Mesendoderm (in vitro differentiated cells): ENCODE measurements around the gene AMMECR1.

ENCODE experiments used
- DNase-seq: peaks from one replicate; pipeline ENCODE4 v3.0.0; 2013
- H2AK5ac ChIP-seq: 2 replicates; pipeline ENCODE4 v1.6.1; 2013; ENCODE audit warnings: low read length, inconsistent platforms
- H2BK120ac ChIP-seq: 2 replicates; pipeline ENCODE4 v1.6.1; 2013; ENCODE audit warnings: low read depth, mild to moderate bottlenecking, low read length, moderate library complexity, mixed read lengths
- H2BK15ac ChIP-seq: replicated peaks from 2 replicates; pipeline ENCODE4 v1.6.1; 2013; ENCODE audit warnings: low read depth, mild to moderate bottlenecking, moderate library complexity
- H2BK5ac ChIP-seq: 2 replicates; pipeline ENCODE4 v1.6.1; 2013; ENCODE audit warnings: low read length, inconsistent platforms
- H3K18ac ChIP-seq: 2 replicates; pipeline ENCODE4 v1.6.1; 2013; ENCODE audit warnings: mild to moderate bottlenecking, low read length, mixed read lengths
- H3K23ac ChIP-seq: one replicate; pipeline ENCODE4 v1.6.1; 2013; ENCODE audit warnings: low read length
- H3K27ac ChIP-seq: 2 replicates; pipeline ENCODE4 v1.5.1; 2013; ENCODE audit warnings: low read depth, mild to moderate bottlenecking, inconsistent platforms, low read length, moderate library complexity
- H3K27me3 ChIP-seq: 2 replicates; pipeline ENCODE4 v1.6.1; 2013; ENCODE audit warnings: low read length, control low read depth, mild to moderate bottlenecking, inconsistent platforms; ENCODE audit not compliant: insufficient read depth, poor library complexity
- H3K36me3 ChIP-seq: 2 replicates; pipeline ENCODE4 v1.6.1; 2013; ENCODE audit warnings: low read length, inconsistent platforms; ENCODE audit not compliant: control insufficient read depth, insufficient read depth
- H3K4ac ChIP-seq: one replicate; pipeline ENCODE4 v1.6.1; 2013; ENCODE audit warnings: low read depth, mild to moderate bottlenecking, low read length, moderate library complexity
- H3K4me1 ChIP-seq: 2 replicates; pipeline ENCODE4 v1.6.1; 2013; ENCODE audit warnings: low read depth, low read length, inconsistent platforms; ENCODE audit not compliant: control insufficient read depth
- H3K4me2 ChIP-seq: 2 replicates; pipeline ENCODE4 v1.6.1; 2013; ENCODE audit warnings: low read length
- H3K4me3 ChIP-seq: 2 replicates; pipeline ENCODE4 v1.5.1; 2013; ENCODE audit warnings: mild to moderate bottlenecking, low read length
- H3K56ac ChIP-seq: one replicate; pipeline ENCODE4 v1.6.1; 2013; ENCODE audit warnings: low read length
- H3K79me1 ChIP-seq: 2 replicates; pipeline ENCODE4 v1.6.1; 2013; ENCODE audit warnings: low read length, inconsistent platforms
- H3K79me2 ChIP-seq: 2 replicates; pipeline ENCODE4 v1.6.1; 2013; ENCODE audit warnings: mild to moderate bottlenecking, low read length; ENCODE audit not compliant: control insufficient read depth, insufficient read depth
- H3K9ac ChIP-seq: 2 replicates; pipeline ENCODE4 v1.6.1; 2013; ENCODE audit warnings: low read length, inconsistent platforms
- H4K5ac ChIP-seq: one replicate; pipeline ENCODE4 v1.6.1; 2013; ENCODE audit warnings: low read length
- H4K8ac ChIP-seq: one replicate; pipeline ENCODE4 v1.6.1; 2013; ENCODE audit warnings: low read depth, mild to moderate bottlenecking, control low read depth, low read length, moderate library complexity
- WGBS: extraction: QIAGEN DNeasy Blood & Tissue Kit; methylation state at CpG from one replicate; pipeline ENCODE4 v1.1.7; 2013; ENCODE audit warnings: low lambda C conversion rate, missing lambda C conversion rate; ENCODE audit not compliant: insufficient coverage; ENCODE audit errors: extremely low coverage; 5-methylcytosine and 5-hydroxymethylcytosine counted together

The AMMECR1 gene

DNA sequence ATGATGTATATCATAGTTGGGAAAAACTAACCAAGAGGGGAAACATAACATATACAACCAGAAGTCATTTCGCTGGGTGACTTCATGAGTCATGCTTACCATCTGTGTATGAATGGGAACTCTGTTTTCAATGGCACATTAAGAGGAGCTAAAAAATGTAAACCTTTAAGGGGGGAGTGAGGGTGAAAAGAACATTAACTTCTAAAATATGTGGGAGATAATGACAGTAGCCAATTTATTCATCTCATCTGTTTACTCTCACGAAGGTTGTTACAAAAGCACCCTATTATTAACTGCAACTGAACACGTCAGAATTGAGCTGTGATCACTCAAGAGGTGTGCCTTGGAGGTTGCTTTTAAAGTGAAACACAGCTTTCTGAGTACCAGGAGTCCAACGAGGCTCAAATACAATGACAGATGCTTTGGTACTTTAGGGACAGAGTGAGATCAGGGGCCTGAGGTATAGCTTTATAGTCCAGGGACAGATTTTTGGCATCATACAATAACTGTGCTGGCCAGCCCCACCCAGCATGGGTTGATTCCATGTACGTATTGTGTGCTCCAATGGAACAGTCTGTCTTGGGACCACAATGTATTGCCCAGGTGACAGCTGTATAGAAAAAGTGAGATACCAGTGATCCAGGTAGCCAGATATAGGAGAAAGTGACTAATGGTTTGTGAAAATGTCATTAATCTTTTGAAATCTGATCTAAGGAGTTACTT is 107.3 kb downstream of the AMMECR1 start:
- Histone ChIP-seq H3K4ac (no peak overlapping the region), H3K56ac (no peak overlapping the region), H2BK15ac (no peak overlapping the region), H3K79me1 (no peaks in the 10 kb centered on the region), H2BK120ac (no peak overlapping the region), H2AK5ac (no peak overlapping the region), H3K9ac (no peak overlapping the region), H3K18ac (no peak overlapping the region), H3K36me3 (no peaks in the 10 kb centered on the region), H3K4me1 (no peaks in the 10 kb centered on the region), H3K27ac (no peak overlapping the region), H4K8ac (no peak overlapping the region), H3K4me2 (no peak overlapping the region), H3K79me2 (no peaks in the 10 kb centered on the region), H4K5ac (no peak overlapping the region), H3K23ac (no peak overlapping the region), H2BK5ac (no peak overlapping the region), H3K27me3 (no peaks in the 10 kb centered on the region), H3K4me3 (no peak overlapping the region)
- DNase-seq = no peak
- WGBS = no CpG with 5 or more reads among the region's 5 CpGs

GRCh38 chrX:110208092-110208491 is 109.8 kb downstream of the AMMECR1 start:
- no peak overlapping the region for H3K27ac ChIP-seq
- H3K9ac ChIP-seq = no peak overlapping the region
- H3K18ac ChIP-seq = no peak overlapping the region
- no peak overlapping the region for H2AK5ac ChIP-seq
- H4K5ac ChIP-seq = no peak overlapping the region
- no peak overlapping the region for H2BK15ac ChIP-seq
- no peak overlapping the region for H3K56ac ChIP-seq
- H3K4ac ChIP-seq = no peak overlapping the region
- no peaks in the 10 kb centered on the region for H3K79me1 ChIP-seq
- no peaks in the 10 kb centered on the region for H3K79me2 ChIP-seq
- H2BK5ac ChIP-seq = no peak overlapping the region
- H3K4me2 ChIP-seq = no peak overlapping the region
- no CpG with 5 or more reads among the region's 2 CpGs for WGBS
- no peak for DNase-seq
- no peaks in the 10 kb centered on the region for H3K4me1 ChIP-seq
- H3K23ac ChIP-seq = no peak overlapping the region
- H2BK120ac ChIP-seq = no peak overlapping the region
- no peak overlapping the region for H4K8ac ChIP-seq
- no peaks in the 10 kb centered on the region for H3K36me3 ChIP-seq
- no peaks in the 10 kb centered on the region for H3K27me3 ChIP-seq
- no peak overlapping the region for H3K4me3 ChIP-seq

DNA sequence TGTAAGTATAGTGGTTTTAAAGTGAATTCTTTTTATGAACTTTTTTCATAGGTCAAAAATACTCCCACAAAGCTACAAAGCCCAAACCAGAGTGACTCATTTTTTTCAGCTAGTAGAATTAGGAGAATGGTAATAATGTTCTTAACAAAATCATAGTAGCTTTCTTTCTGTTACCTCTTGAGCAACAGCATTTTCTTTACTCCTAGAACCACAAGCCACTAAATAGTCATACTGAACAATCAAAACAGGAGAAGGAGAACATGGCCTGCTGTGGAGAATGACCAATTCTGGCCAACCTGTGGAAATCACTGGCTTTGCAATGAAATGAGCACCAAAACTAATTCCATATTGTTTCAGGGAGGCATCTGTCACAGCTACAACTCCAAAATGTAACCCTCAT is 112.9 kb downstream of the AMMECR1 start:
- Histone ChIP-seq H2AK5ac (no peak overlapping the region), H3K4me3 (no peak overlapping the region), H3K9ac (no peak overlapping the region), H3K27me3 (no peaks in the 10 kb centered on the region), H2BK15ac (no peak overlapping the region), H4K8ac (no peak overlapping the region), H3K36me3 (no peaks in the 10 kb centered on the region), H3K4me1 (no peaks in the 10 kb centered on the region), H3K27ac (no peak overlapping the region), H3K23ac (no peak overlapping the region), H3K18ac (no peak overlapping the region), H4K5ac (no peak overlapping the region), H2BK120ac (no peak overlapping the region), H2BK5ac (no peak overlapping the region), H3K79me1 (no peaks in the 10 kb centered on the region), H3K56ac (no peak overlapping the region), H3K4ac (no peak overlapping the region), H3K4me2 (no peak overlapping the region), H3K79me2 (no peaks in the 10 kb centered on the region)
- no peak for DNase-seq

DNA sequence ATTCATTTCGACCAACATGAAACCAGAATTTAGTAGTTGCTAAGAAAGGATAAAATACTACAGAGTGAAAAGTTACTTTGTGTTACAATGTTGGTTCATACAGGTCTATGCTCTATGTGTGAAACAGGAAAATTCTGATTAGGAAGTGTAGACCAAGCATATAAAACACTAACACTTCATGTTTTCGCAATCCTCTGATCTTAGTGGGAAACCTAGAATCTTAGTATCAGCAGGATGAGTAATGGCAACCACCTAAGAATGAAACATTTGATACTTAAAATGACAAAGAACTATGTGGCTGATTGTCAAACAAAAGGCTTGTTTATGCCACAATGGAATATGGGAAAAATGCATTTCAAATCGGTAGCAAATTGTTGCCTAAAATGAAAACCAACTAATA is 116.1 kb downstream of the AMMECR1 start:
- Histone ChIP-seq H2AK5ac (no peak overlapping the region), H2BK120ac (no peak overlapping the region), H4K8ac (no peak overlapping the region), H2BK15ac (no peak overlapping the region), H3K23ac (no peak overlapping the region), H3K4me1 (no peaks in the 10 kb centered on the region), H3K4me2 (no peak overlapping the region), H3K9ac (no peak overlapping the region), H4K5ac (no peak overlapping the region), H3K4me3 (no peak overlapping the region), H3K56ac (no peak overlapping the region), H3K27ac (no peak overlapping the region), H3K79me1 (no peaks in the 10 kb centered on the region), H3K27me3 (no peaks in the 10 kb centered on the region), H3K79me2 (no peaks in the 10 kb centered on the region), H3K4ac (no peak overlapping the region), H3K18ac (no peak overlapping the region), H3K36me3 (no peaks in the 10 kb centered on the region), H2BK5ac (no peak overlapping the region)
- no peak for DNase-seq
- WGBS = no CpG with 5 or more reads among the region's 3 CpGs

DNA sequence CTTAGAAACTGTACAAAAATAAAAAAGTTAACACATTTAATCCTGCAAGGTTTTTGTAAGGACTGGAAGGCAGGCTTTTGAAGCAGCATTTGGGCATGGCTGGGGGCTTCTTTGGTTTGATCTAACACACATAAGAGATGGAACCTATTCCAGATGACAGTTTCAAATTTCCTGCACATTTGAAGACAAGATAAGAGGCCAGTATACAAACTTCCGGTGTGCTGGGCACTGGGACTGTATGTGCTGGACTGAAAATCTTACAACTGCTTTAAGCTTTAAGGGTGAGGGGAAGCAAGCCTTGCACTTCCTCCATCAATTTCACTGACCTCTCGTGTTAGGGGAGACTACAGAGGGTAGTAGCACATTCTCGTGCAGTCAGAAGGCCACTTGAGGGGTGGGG is 122.9 kb downstream of the AMMECR1 start:
- WGBS = no CpG with 5 or more reads among the region's 3 CpGs
- no peak overlapping the region for H2BK5ac ChIP-seq
- H3K27me3 ChIP-seq = no peaks in the 10 kb centered on the region

GRCh38 chrX:110192516-110192915 is 125.4 kb downstream of the AMMECR1 start:
- Histone ChIP-seq H3K36me3 (no peaks in the 10 kb centered on the region), H3K56ac (no peak overlapping the region), H3K27me3 (no peaks in the 10 kb centered on the region), H3K9ac (no peak overlapping the region), H3K4ac (no peak overlapping the region), H3K79me2 (no peaks in the 10 kb centered on the region), H3K27ac (no peak overlapping the region), H2BK5ac (no peak overlapping the region), H3K4me1 (no peaks in the 10 kb centered on the region), H2BK120ac (no peak overlapping the region), H2AK5ac (no peak overlapping the region), H3K4me3 (no peak overlapping the region), H3K79me1 (no peaks in the 10 kb centered on the region), H4K5ac (no peak overlapping the region), H2BK15ac (no peak overlapping the region), H3K4me2 (no peak overlapping the region), H3K18ac (no peak overlapping the region), H4K8ac (no peak overlapping the region), H3K23ac (no peak overlapping the region)
- no CpG with 5 or more reads among the region's 4 CpGs for WGBS
- no peak for DNase-seq

More for the DNA sequence above, 122.9 kb downstream of the AMMECR1 start:
- no peaks in the 10 kb centered on the region for H3K79me1 ChIP-seq
- no peaks in the 10 kb centered on the region for H3K79me2 ChIP-seq
- DNase-seq = no peak
- no peak overlapping the region for H3K4me2 ChIP-seq
- H3K4me1 ChIP-seq = no peaks in the 10 kb centered on the region
- no peak overlapping the region for H2BK15ac ChIP-seq
- no peak overlapping the region for H3K56ac ChIP-seq
- H3K4me3 ChIP-seq = no peak overlapping the region
- no peak overlapping the region for H2BK120ac ChIP-seq
- H3K36me3 ChIP-seq = no peaks in the 10 kb centered on the region
- no peak overlapping the region for H4K5ac ChIP-seq
- no peak overlapping the region for H4K8ac ChIP-seq
- no peak overlapping the region for H3K27ac ChIP-seq
- H3K4ac ChIP-seq = no peak overlapping the region
- H3K23ac ChIP-seq = no peak overlapping the region
- H2AK5ac ChIP-seq = no peak overlapping the region
- no peak overlapping the region for H3K18ac ChIP-seq
- no peak overlapping the region for H3K9ac ChIP-seq
